Measurements from ENCODE around the gene CACNA1E.
"Not testable (repeated sequence)": the region's sequence is repeated elsewhere in the genome, so short reads cannot be mapped to it uniquely, and the experiment has no call there.

CACNA1E gene

DNA sequence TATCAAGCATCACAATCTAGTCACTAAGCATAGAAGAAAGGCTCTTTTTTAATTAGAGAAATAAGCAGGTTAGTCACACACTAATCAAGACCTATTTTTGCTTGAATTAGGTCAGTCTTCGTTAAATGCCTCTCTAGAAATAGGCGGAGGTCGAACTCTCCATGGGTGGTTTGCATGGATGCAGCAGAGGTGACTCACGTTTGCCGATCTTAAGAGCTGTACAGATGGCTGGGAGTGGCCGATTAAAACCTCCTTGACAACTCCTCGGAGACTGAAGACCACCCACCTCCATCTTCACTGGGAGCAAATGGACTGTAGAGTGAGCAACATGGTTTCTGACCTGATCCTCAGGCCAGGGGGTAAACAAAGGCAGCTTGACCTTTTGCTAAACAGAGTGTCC is 328.9 kb downstream of the CACNA1E start:
- Mint-ChIP-seq H3K27me3 (peaks cover 6% of the 10 kb centered on the region), H3K4me3 (no peak overlapping the region), H3K27ac (ENCODE audit: low read depth) (no peak overlapping the region), H3K9me3 (no peaks in the 10 kb centered on the region), H3K36me3 (ENCODE audit: insufficient read depth) (no peaks in the 10 kb centered on the region), H3K4me1 (no peaks in the 10 kb centered on the region)
- no peak for ATAC-seq (replicated peaks; ENCODE audit: extremely low read depth, poor library complexity, severe bottlenecking)
- no peak for DNase-seq (ENCODE audit: low spot score in 2 of 2)

GRCh38 chr1:181813266-181813665 is 329.9 kb downstream of the CACNA1E start:
- Mint-ChIP-seq H3K27ac (ENCODE audit: low read depth) (no peak overlapping the region), H3K4me1 (no peaks in the 10 kb centered on the region), H3K36me3 (ENCODE audit: insufficient read depth) (no peaks in the 10 kb centered on the region), H3K4me3 (no peak overlapping the region), H3K27me3 (peaks cover 6% of the 10 kb centered on the region), H3K9me3 (no peaks in the 10 kb centered on the region)
- DNase-seq (ENCODE audit: low spot score in 2 of 2), result no peak
- no peak for ATAC-seq (replicated peaks; ENCODE audit: extremely low read depth, poor library complexity, severe bottlenecking)

GRCh38 chr1:181816608-181817007 is 333.3 kb downstream of the CACNA1E start:
- peaks cover 22% of the 10 kb centered on the region for H3K27me3 Mint-ChIP-seq

GRCh38 chr1:181817091-181817490 is 333.8 kb downstream of the CACNA1E start:
- H3K27me3 Mint-ChIP-seq, result peaks cover 26% of the 10 kb centered on the region

More at GRCh38 chr1:181816608-181817007, 333.3 kb downstream of the CACNA1E start:
- Mint-ChIP-seq H3K4me1 (no peaks in the 10 kb centered on the region), H3K9me3 (no peaks in the 10 kb centered on the region), H3K4me3 (no peak overlapping the region), H3K36me3 (ENCODE audit: insufficient read depth) (no peaks in the 10 kb centered on the region), H3K27ac (ENCODE audit: low read depth) (no peak overlapping the region)
- ATAC-seq (replicated peaks; ENCODE audit: extremely low read depth, poor library complexity, severe bottlenecking) (no peak), DNase-seq (ENCODE audit: low spot score in 2 of 2) (no peak)

GRCh38 chr1:181818459-181818858 is 335.1 kb downstream of the CACNA1E start:
- Mint-ChIP-seq H3K27me3 (peaks cover 40% of the 10 kb centered on the region), H3K9me3 (no peaks in the 10 kb centered on the region), H3K4me1 (no peaks in the 10 kb centered on the region), H3K36me3 (ENCODE audit: insufficient read depth) (no peaks in the 10 kb centered on the region), H3K27ac (ENCODE audit: low read depth) (no peak overlapping the region), H3K4me3 (no peak overlapping the region)
- ATAC-seq (replicated peaks; ENCODE audit: extremely low read depth, poor library complexity, severe bottlenecking) (no peak), DNase-seq (ENCODE audit: low spot score in 2 of 2) (no peak)

More at GRCh38 chr1:181817091-181817490, 333.8 kb downstream of the CACNA1E start:
- Mint-ChIP-seq H3K36me3 (ENCODE audit: insufficient read depth) (no peaks in the 10 kb centered on the region), H3K9me3 (no peaks in the 10 kb centered on the region), H3K4me1 (no peaks in the 10 kb centered on the region), H3K27ac (ENCODE audit: low read depth) (no peak overlapping the region), H3K4me3 (no peak overlapping the region)
- DNase-seq (ENCODE audit: low spot score in 2 of 2) (no peak), ATAC-seq (replicated peaks; ENCODE audit: extremely low read depth, poor library complexity, severe bottlenecking) (no peak)

DNA sequence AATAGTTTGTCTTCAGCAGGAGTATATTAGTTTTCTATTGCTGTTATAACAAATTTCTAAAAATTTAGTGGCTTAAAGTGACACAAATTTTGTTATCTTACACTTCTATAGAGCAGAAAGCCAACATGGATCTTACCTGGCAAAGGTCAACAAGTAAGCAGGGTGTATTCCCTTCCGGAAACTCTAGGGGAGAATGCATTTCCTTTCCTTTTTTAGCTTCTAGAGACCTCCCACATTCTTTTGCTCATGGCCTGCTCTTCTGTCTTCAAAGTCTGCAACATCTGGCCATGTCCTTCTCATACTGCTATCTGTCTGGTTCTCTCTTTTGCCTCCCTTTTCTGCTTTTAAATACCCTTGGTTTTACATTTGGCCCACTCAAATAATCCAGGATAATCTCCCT is 335.6 kb downstream of the CACNA1E start:
- H3K36me3 Mint-ChIP-seq (ENCODE audit: insufficient read depth), result no peaks in the 10 kb centered on the region
- no peak for DNase-seq (ENCODE audit: low spot score in 2 of 2)
- H3K9me3 Mint-ChIP-seq, result no peaks in the 10 kb centered on the region
- no peak overlapping the region for H3K27ac Mint-ChIP-seq (ENCODE audit: low read depth)
- ATAC-seq (replicated peaks; ENCODE audit: extremely low read depth, poor library complexity, severe bottlenecking), result no peak
- H3K27me3 Mint-ChIP-seq, result peaks cover 44% of the 10 kb centered on the region
- no peak overlapping the region for H3K4me3 Mint-ChIP-seq
- H3K4me1 Mint-ChIP-seq, result no peaks in the 10 kb centered on the region

GRCh38 chr1:181821701-181822100 is 338.4 kb downstream of the CACNA1E start:
- Mint-ChIP-seq H3K9me3 (no peaks in the 10 kb centered on the region), H3K4me3 (no peak overlapping the region), H3K27ac (ENCODE audit: low read depth) (no peak overlapping the region), H3K36me3 (ENCODE audit: insufficient read depth) (no peaks in the 10 kb centered on the region), H3K4me1 (no peaks in the 10 kb centered on the region), H3K27me3 (peaks cover 53% of the 10 kb centered on the region)
- ATAC-seq (replicated peaks; ENCODE audit: extremely low read depth, poor library complexity, severe bottlenecking), result no peak
- no peak for DNase-seq (ENCODE audit: low spot score in 2 of 2)

DNA sequence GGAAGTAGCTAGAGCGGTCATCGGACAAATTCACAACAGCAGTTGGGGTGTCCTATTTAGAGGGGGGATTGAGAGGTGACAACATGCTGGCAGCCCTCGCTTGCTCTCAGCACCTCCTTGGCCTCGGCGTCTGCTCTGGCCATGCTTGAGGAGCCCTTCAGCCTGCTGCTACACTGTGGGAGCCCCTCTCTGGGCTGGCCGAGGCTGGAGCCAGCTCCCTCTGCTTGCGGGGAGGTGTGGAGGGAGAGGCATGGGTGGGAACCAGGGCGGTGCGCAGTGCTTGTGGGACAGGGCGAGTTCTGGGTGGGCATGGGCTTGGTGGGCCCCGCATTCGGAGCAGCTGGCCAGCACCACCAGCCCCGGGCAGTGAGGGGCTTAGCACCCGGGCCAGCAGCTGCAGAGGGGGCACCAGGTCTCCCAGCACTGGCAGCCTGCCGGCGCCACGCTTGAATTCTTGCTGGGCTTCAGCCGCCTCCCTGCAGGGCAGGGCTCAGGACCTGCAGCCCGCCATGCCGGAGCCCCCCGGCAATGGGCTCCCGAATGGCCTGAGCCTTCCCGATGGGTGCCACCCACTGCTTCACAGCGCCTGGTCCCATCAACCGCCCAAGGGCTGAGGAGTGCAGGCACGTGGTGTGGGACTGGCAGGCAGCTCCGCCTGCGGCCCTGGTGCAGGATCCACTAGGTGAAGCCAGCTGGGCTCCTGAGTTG is 349.0 kb downstream of the CACNA1E start:
- H3K4me3 Mint-ChIP-seq; DNase-seq (ENCODE audit: low spot score in 2 of 2); H3K36me3 Mint-ChIP-seq (ENCODE audit: insufficient read depth); H3K27ac Mint-ChIP-seq (ENCODE audit: low read depth); H3K4me1 Mint-ChIP-seq; ATAC-seq (replicated peaks; ENCODE audit: extremely low read depth, poor library complexity, severe bottlenecking): not testable (repeated sequence)
- peaks cover 19% of the 10 kb centered on the region for H3K9me3 Mint-ChIP-seq
- peaks cover 50% of the 10 kb centered on the region for H3K27me3 Mint-ChIP-seq

- H3K27ac Mint-ChIP-seq (ENCODE audit: low read depth), result no peak overlapping the region
- H3K4me1 Mint-ChIP-seq, result no peaks in the 10 kb centered on the region
- H3K36me3 Mint-ChIP-seq (ENCODE audit: insufficient read depth), result no peaks in the 10 kb centered on the region
- peaks cover 7% of the 10 kb centered on the region for H3K9me3 Mint-ChIP-seq
- ATAC-seq (replicated peaks; ENCODE audit: extremely low read depth, poor library complexity, severe bottlenecking) (no peak), DNase-seq (ENCODE audit: low spot score in 2 of 2) (no peak)
- H3K27me3 Mint-ChIP-seq, result peaks cover 46% of the 10 kb centered on the region
- H3K4me3 Mint-ChIP-seq, result no peak overlapping the region
Measured at GRCh38 chr1:181846001-181846645, 362.8 kb downstream of the CACNA1E start.

DNA sequence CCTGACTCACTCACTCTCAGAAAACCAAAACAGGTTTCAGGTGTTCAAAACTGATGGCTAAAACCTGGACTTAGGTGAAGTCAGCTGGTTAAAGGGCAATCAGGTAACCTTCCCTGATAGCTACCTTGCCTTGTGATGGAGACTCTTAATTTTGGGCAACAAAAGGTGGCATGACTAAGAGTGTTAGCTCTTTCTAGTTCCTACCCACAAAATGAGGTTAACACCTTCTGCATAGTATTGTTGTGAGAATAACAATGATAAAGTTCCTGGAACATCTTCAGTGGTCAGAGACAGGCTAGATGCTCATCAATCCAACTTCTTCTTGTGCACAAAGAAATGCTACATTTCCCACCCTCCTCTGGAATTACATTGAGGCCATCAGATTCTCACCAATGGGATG is 363.4 kb downstream of the CACNA1E start:
- ATAC-seq (replicated peaks; ENCODE audit: extremely low read depth, poor library complexity, severe bottlenecking) (no peak), DNase-seq (ENCODE audit: low spot score in 2 of 2) (no peak)
- Mint-ChIP-seq H3K4me1 (no peaks in the 10 kb centered on the region), H3K4me3 (no peak overlapping the region), H3K9me3 (peaks cover 9% of the 10 kb centered on the region), H3K27ac (ENCODE audit: low read depth) (no peak overlapping the region), H3K36me3 (ENCODE audit: insufficient read depth) (no peaks in the 10 kb centered on the region), H3K27me3 (peaks cover 51% of the 10 kb centered on the region)

DNA sequence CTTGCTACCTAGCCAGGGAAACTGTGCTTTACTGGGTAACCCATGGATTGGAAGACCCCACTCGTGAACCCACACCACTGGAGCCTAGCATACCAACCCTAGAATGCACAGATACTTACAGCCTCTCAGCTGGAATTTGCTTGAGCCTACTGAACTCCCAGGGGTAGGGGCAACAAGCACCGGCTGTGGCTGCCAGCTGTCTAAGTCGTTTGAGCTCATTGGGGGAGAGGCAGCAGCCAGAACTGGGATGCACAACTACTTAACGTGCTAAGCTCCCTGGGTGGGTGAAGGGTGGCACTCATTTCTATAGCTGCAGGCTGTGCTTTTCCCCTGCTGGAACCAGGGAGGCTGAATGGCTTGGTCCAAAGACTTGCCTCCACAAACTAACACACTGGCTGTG is 365.8 kb downstream of the CACNA1E start:
- DNase-seq (ENCODE audit: low spot score in 2 of 2) (no peak), ATAC-seq (replicated peaks; ENCODE audit: extremely low read depth, poor library complexity, severe bottlenecking) (no peak)
- no peaks in the 10 kb centered on the region for H3K36me3 Mint-ChIP-seq (ENCODE audit: insufficient read depth)
- no peak overlapping the region for H3K27ac Mint-ChIP-seq (ENCODE audit: low read depth)
- peaks cover 9% of the 10 kb centered on the region for H3K9me3 Mint-ChIP-seq
- no peak overlapping the region for H3K4me3 Mint-ChIP-seq
- peaks cover 57% of the 10 kb centered on the region for H3K27me3 Mint-ChIP-seq
- H3K4me1 Mint-ChIP-seq, result no peaks in the 10 kb centered on the region

DNA sequence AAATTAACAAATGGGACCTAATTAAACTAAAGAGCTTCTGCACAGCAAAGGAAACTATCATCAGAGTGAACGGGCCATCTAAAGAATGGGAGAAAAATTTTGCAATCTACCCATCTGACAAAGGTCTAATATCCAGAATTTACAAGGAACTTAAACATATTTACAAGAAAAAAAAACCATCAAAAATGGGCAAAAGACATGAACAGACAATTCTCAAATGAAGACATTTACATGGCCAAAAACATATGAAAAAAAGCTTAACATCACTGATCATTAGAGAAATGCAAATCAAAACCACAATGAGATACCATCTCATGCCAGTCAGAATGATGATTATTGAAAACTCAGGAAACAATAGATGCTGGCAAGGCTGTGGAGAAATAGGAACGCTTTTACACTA is 370.9 kb downstream of the CACNA1E start:
- not testable (repeated sequence) for H3K4me1 Mint-ChIP-seq; H3K27ac Mint-ChIP-seq (ENCODE audit: low read depth); H3K36me3 Mint-ChIP-seq (ENCODE audit: insufficient read depth); H3K4me3 Mint-ChIP-seq; ATAC-seq (replicated peaks; ENCODE audit: extremely low read depth, poor library complexity, severe bottlenecking); DNase-seq (ENCODE audit: low spot score in 2 of 2); H3K9me3 Mint-ChIP-seq
- peaks cover 39% of the 10 kb centered on the region for H3K27me3 Mint-ChIP-seq

GRCh38 chr1:181855380-181855779 is 372.1 kb downstream of the CACNA1E start:
- Mint-ChIP-seq H3K9me3 (peaks cover 4% of the 10 kb centered on the region), H3K27me3 (peaks cover 31% of the 10 kb centered on the region), H3K4me1 (no peaks in the 10 kb centered on the region), H3K4me3 (no peak overlapping the region), H3K27ac (ENCODE audit: low read depth) (no peak overlapping the region), H3K36me3 (ENCODE audit: insufficient read depth) (no peaks in the 10 kb centered on the region)
- ATAC-seq (replicated peaks; ENCODE audit: extremely low read depth, poor library complexity, severe bottlenecking) (no peak), DNase-seq (ENCODE audit: low spot score in 2 of 2) (no peak)
